GM10248 (cell line): ENCODE results near the gene ENTHD1.

Source experiments
- CTCF ChIA-PET: fragments of 300-600 bp; sonication (Branson Sonifier 250); formaldehyde crosslinking; extraction: SDS; loops from one replicate; lab custom pipeline; 2021; ENCODE audit warnings: antibody characterized with exemption; lab: Yijun Ruan, JAX
- POLR2A ChIA-PET: fragments of 350-650 bp; sonication (Branson Sonifier 250); formaldehyde crosslinking; extraction: SDS; loops from one replicate; lab custom pipeline; 2020; ENCODE audit warnings: antibody characterized with exemption; lab: Yijun Ruan, JAX
- DNase-seq: peaks from one replicate; pipeline ENCODE4 v3.0.0; 2012; ENCODE audit errors: extremely low spot score
- TF ChIP-seq, protein P1 (sequence below): IDR thresholded peaks from 2 replicates; pipeline ENCODE4 v1.5.1; 2012; ENCODE audit warnings: mild to moderate bottlenecking, low read depth; ENCODE audit errors: extremely low read depth, missing control alignments, control extremely low read depth

The ENTHD1 gene

DNA sequence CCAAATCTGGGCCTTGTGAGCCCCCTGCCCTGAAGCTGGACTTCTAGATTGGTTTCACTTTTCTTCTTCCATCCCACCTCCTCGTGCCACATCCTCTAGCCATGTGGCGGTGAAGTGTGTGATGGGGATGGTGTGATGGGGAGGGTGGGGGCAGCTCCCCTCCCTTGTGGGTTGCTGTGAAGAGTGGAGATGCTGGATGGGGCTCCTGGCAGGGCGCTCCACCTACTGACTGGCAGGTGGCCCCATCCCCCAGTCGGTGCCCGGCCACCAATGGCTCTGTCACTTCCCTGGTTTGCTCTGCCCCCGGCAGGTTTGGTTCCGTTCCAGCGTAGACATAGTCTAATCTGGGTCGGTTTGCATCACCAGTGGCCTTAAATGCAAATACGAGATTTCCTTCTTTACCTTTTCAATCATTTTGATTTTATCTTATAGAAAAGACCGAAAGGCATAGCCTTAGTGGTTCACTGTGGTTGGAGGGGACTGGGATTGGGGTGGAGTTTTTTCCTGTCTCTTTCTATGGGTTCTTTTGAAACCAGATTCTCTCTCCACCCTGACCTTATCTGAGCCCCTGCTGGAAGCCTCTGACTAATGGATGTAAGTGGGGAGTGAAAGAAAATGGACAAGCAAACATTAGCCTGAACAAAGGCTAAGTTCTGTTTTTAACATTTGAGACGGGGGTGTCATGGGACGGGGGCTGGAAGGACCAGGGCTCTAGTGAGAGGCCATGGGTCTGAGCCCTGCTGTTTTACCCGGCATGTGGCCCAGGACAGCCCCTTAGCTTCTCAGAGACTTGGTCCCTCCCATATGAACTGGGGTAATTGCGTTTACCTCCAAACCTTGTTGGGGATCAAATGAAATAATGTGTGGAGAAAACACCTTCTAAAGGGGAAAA lies 173.8 kb downstream of the ENTHD1 start:
- POLR2A ChIA-PET = no interaction called here

DNA sequence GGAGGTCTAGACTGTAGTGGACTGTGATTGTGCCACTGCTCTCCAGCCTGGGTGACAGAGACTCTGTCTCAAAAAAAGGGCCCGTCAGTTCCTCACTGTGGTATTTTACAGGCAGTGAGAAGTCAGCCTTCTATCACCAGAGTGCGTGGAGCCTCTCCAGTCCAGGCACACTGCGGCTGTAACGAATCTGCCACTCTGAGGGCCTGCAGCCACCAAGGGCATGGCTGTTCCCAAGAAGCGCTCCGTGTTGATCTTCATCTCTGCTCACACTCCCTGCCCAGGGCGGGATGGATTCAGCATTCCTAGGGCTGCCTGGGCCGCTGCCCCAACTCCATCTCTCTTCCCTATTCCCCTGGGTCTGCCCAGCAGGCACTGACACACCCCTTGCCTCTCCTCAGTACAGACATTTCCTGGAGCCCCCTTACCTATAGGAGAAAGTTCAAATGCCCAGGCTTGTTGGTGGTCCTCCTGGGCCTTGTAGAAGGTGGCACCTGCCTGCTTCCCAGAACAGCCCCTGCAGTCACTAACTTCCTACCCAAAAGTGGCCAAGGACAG lies 174.6 kb downstream of the ENTHD1 start:
- TF ChIP-seq, protein P1, sequence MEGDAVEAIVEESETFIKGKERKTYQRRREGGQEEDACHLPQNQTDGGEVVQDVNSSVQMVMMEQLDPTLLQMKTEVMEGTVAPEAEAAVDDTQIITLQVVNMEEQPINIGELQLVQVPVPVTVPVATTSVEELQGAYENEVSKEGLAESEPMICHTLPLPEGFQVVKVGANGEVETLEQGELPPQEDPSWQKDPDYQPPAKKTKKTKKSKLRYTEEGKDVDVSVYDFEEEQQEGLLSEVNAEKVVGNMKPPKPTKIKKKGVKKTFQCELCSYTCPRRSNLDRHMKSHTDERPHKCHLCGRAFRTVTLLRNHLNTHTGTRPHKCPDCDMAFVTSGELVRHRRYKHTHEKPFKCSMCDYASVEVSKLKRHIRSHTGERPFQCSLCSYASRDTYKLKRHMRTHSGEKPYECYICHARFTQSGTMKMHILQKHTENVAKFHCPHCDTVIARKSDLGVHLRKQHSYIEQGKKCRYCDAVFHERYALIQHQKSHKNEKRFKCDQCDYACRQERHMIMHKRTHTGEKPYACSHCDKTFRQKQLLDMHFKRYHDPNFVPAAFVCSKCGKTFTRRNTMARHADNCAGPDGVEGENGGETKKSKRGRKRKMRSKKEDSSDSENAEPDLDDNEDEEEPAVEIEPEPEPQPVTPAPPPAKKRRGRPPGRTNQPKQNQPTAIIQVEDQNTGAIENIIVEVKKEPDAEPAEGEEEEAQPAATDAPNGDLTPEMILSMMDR = no peak
- DNase-seq = no peak
- ChIA-PET POLR2A (no interaction called here), CTCF (no interaction called here)

More for the DNA sequence above, 173.8 kb downstream of the ENTHD1 start:
- TF ChIP-seq, protein P1 = no peak
- CTCF ChIA-PET = no interaction called here
- no peak for DNase-seq

DNA sequence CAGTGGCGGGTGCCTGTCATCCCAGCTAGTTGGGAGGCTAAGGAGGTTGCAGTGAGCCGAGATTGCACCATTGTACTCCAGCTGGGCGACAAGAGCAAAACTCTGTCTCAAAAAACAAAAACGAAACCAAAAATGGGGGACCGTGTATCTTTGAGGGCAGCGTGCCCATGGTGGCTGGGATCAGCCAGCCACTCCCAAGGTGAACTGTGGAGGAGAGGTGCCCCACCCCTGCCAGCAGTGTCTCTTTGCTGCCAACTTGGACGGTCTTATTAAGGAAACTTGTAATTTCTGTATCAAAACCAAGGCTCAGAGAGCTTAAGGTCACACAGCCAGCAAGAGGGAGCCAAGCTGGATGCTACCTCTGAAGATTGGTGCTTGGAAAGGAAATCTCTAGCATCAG lies 175.4 kb downstream of the ENTHD1 start:
- POLR2A ChIA-PET = no interaction called here
- CTCF ChIA-PET = no interaction called here
- TF ChIP-seq, protein P1 = no peak
- DNase-seq = no peak

DNA sequence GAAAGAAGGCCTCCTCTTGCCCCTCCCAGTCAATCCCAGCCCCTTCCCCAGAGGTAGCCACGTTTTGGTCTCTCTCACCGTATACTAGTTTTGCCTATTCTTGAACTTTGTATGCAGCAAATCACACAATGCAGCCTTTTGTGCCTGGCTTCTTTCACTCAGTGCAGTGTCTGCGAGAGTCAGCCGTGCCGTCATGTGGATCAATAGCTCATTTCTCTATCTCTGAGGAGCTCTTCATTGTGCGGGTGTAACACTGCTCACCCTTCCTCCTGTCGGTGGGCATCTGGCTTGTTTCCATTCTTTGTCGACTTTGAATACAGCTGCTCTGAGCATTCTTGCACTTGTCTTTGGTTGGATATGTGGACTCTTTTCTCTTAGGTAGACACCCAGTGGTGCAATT lies 176.5 kb downstream of the ENTHD1 start:
- TF ChIP-seq, protein P1 = no peak
- DNase-seq = no peak
- ChIA-PET CTCF (no interaction called here), POLR2A (no interaction called here)

DNA sequence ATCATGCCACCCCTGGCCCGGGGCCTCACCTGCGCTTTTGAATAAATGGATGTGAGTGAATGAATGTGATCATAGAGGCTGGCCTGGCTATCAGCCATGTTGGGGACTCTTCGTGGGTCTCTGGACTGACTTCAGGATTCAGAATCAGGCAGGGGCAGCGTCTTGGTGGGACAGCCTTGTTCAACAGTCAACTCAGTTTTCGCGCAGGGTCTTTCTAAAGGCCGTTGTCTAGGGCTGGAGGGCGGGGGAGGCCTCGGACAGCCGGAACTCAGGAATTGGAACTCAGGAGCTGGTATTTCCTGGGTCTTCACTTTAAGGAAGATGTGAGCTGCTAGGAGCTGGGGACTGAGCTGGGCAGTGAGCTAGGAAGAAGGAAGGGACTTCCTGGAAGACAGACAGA lies 177.0 kb downstream of the ENTHD1 start:
- no peak for DNase-seq
- ChIA-PET POLR2A (no interaction called here), CTCF (no interaction called here)
- TF ChIP-seq, protein P1 = no peak

DNA sequence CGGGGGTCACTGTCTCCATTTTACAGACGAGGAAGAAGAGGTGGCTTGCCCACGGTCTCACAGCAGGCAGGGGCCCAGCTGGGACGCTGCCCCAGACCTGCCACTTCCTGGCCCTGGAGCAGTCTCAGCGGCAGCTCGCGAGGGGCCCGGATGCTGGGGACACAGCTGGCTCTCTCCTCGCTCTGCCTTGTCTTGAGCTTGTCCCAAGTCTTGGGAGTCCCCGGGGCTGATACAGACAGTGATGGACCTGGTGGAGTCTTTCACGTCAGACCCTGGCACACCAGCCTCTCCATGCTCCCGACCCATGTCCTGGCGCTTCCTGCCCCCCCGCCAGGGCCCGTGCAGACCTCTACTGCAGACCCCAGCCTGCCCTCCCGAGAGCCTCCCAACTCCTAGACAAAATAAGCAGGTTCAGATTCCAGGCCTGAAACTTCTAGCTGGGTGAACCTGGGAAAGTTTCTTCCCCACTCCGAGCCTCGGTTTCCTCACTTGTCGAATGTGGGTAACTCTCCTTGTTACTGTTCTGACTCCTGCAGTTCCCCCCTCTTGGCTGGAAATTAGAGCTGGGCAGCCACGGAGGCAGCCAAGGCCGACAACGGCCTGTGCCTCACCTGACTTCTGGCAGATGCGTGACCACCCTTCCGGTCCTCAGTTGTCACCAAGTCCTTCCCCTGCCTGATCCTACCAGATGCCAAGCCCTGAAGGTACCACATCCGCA lies 177.6 kb downstream of the ENTHD1 start:
- TF ChIP-seq, protein P1 = no peak
- ChIA-PET POLR2A (no interaction called here), CTCF (interaction anchor here (1.2 kb wide), 1 partner anchor 10 kb away, joined by 4 read pairs; no protein-coding TSS in a partner anchor)
- no peak for DNase-seq
